ENCODE data around the gene EXOC6B. TPM values are rescaled to one million over a fixed set of nuclear protein-coding genes. Genes with fewer than 3 reads are reported as not detected.

Gene EXOC6B
- total RNA-seq, 4 donors from 2014 or later: 54.9 to 93.7 (median 64.6) TPM

DNA sequence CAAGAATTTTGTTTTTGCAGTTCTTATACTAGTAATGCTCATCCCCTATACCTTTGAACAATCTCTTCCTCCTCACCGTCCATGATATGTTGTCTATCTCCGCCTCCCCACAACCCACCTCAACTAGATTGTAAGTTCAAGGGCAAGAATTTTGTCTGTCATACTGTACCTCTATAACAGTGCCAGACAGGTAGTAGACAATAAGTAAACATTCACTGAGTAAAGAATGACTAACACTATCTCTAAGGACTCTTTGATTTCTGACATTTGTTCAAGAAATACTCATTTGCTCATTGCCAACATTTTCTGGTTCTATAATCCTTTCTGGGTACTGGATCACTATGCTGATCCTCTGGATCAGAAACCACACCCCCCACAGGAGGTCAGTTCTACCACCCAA, 82.4 kb downstream of the EXOC6B start:
- no peak overlapping the region for H3K4me3 ChIP-seq
- TF ChIP-seq POLR2A (IDR thresholded peaks at IDR 0.05): no peak
- TF ChIP-seq, protein P1, sequence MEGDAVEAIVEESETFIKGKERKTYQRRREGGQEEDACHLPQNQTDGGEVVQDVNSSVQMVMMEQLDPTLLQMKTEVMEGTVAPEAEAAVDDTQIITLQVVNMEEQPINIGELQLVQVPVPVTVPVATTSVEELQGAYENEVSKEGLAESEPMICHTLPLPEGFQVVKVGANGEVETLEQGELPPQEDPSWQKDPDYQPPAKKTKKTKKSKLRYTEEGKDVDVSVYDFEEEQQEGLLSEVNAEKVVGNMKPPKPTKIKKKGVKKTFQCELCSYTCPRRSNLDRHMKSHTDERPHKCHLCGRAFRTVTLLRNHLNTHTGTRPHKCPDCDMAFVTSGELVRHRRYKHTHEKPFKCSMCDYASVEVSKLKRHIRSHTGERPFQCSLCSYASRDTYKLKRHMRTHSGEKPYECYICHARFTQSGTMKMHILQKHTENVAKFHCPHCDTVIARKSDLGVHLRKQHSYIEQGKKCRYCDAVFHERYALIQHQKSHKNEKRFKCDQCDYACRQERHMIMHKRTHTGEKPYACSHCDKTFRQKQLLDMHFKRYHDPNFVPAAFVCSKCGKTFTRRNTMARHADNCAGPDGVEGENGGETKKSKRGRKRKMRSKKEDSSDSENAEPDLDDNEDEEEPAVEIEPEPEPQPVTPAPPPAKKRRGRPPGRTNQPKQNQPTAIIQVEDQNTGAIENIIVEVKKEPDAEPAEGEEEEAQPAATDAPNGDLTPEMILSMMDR (IDR thresholded peaks at IDR 0.05): no peak
- no peaks in the 10 kb centered on the region for H3K27me3 ChIP-seq
- peaks cover 0 to 2% (median 0%) of the 10 kb centered on the region in 3 donors for H3K36me3 ChIP-seq
- no peaks in the 10 kb centered on the region for H3K9me3 ChIP-seq
- H3K4me1 ChIP-seq: no peaks in the 10 kb centered on the region
- DNase-seq: no peak
- H3K27ac ChIP-seq: no peak overlapping the region

DNA sequence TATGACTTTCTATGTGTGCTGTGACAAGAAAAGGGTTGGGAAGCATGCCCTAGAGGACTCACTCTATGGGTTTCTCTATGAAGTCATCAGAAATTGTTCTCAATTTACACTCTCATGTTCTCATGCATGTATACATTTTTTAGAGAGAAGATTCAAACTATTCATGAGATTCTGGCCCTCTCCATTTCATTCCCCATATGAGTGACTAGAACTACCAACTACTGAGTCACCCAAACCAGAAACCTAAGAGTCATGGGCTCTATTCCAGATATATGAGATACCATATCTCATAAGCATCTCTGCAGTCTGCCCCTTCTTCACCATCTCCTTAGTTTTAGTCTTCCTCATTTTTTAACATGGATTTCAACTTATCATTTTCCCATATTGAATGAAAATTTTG, 87.7 kb downstream of the EXOC6B start:
- H3K27me3 ChIP-seq: no peaks in the 10 kb centered on the region
- no peak overlapping the region for H3K4me3 ChIP-seq
- peaks cover 0 to 3% (median 0%) of the 10 kb centered on the region in 3 donors for H3K36me3 ChIP-seq
- H3K9me3 ChIP-seq: no peaks in the 10 kb centered on the region
- TF ChIP-seq POLR2A (IDR thresholded peaks at IDR 0.05): no peak
- TF ChIP-seq, protein P1 (IDR thresholded peaks at IDR 0.05): no peak
- no peak overlapping the region for H3K27ac ChIP-seq
- no peaks in the 10 kb centered on the region for H3K4me1 ChIP-seq
- DNase-seq: no peak

DNA sequence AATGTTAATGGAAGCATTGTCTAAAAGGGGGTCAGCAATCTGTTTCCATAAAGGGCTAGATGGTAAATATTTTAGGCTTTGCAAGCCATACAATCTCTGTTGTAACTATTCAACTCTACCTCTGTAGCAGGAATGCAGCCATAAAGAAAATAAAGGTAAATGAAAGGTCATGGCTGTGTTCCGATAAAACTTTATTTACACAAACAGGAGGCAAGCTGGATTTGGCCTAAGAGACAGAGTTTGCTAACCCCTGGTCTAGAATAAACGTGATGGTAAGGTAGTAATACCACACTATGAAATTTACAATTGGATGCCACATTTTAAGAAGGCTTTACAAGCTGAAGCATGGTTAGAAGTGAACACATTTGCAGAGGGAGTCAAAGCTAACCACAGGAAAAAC, 91.4 kb downstream of the EXOC6B start:
- TF ChIP-seq, protein P1 (IDR thresholded peaks at IDR 0.05): no peak
- no peak for TF ChIP-seq POLR2A (IDR thresholded peaks at IDR 0.05)
- no peak for DNase-seq
- peaks cover 0 to 3% (median 0%) of the 10 kb centered on the region in 3 donors for H3K36me3 ChIP-seq
- H3K27ac ChIP-seq: no peak overlapping the region
- H3K4me3 ChIP-seq: no peak overlapping the region
- H3K27me3 ChIP-seq: no peaks in the 10 kb centered on the region
- no peaks in the 10 kb centered on the region for H3K9me3 ChIP-seq
- no peaks in the 10 kb centered on the region for H3K4me1 ChIP-seq

DNA sequence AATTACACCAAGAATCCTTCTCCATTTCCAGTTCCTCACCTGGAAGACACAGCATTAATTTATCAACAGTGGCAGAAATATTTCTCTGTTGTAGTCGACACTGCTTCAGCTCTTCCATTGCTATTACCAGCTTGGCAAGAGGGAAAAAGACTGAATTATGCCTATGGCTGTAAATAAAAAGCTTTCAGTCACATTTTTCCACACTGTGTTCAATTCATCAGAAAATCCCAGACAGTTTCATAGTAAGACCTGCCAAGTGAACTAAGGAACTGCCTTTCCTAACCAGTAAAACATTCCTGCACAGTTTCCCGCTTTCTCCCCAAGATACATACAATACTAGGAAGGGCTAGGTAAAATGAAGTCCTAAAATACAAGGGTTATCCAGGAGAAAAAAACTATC, 94.7 kb downstream of the EXOC6B start:
- H3K9me3 ChIP-seq: no peaks in the 10 kb centered on the region

DNA sequence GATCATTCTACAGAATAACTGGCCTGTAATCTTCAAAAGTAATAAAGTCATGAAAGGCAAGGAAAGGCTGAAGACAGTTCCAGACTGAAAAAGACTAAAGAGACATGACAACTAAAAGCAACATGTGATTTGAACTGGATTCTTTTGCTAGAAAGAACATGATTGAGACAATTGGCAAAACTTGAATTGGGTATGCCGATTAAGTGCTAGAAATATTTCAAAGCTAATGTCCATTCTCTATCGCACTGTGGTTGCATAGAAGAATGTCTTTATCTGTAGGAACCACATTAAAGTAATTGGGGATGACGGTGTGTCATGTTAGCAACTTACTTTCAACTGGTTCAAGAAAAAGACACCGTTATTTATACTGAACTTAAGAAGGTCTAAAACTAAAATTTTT, 98.5 kb downstream of the EXOC6B start:
- Histone ChIP-seq H3K4me1 (peaks cover 0 to 16% (median 2%) of the 10 kb centered on the region in 4 donors), H3K4me3 (no peak overlapping the region), H3K36me3 (no peaks in the 10 kb centered on the region), H3K27me3 (no peaks in the 10 kb centered on the region), H3K9me3 (no peaks in the 10 kb centered on the region), H3K27ac (no peak overlapping the region)
- TF ChIP-seq, protein P1 (IDR thresholded peaks at IDR 0.05): no peak
- no peak for TF ChIP-seq POLR2A (IDR thresholded peaks at IDR 0.05)
- no peak for DNase-seq

More for the DNA sequence above, 94.7 kb downstream of the EXOC6B start:
- Histone ChIP-seq H3K27me3 (no peaks in the 10 kb centered on the region), H3K27ac (no peak overlapping the region), H3K4me1 (no peaks in the 10 kb centered on the region), H3K36me3 (no peaks in the 10 kb centered on the region), H3K4me3 (no peak overlapping the region)
- TF ChIP-seq POLR2A (IDR thresholded peaks at IDR 0.05): no peak
- TF ChIP-seq, protein P1 (IDR thresholded peaks at IDR 0.05): no peak
- DNase-seq: no peak
